ENCODE measurements around the gene RPLP2.

RPLP2 gene

GRCh38 chr11:839280-839623 lies 29.5 kb downstream of the RPLP2 start:
- no peak overlapping the region for H3K4me3 ChIP-seq (ENCODE audit: low read length)
- DNase-seq (ENCODE audit: low read depth) = no peak
- H3K4me1 ChIP-seq (ENCODE audit: control insufficient read depth, insufficient read depth, low read length) = peaks cover 45% of the 10 kb centered on the region
- peak overlapping the region; percentile 99 for H3K9ac ChIP-seq (ENCODE audit: low read length)
- H3K27me3 ChIP-seq (replicated peaks; ENCODE audit: control insufficient read depth, insufficient read depth, low read length) = no peaks in the 10 kb centered on the region
- no peaks in the 10 kb centered on the region for H3K9me3 ChIP-seq (ENCODE audit: control insufficient read depth, low read length)
- peaks cover 48% of the 10 kb centered on the region for H3K36me3 ChIP-seq (ENCODE audit: control insufficient read depth, insufficient read depth, low read length, severe bottlenecking)

GRCh38 chr11:839875-840617 lies 30.3 kb downstream of the RPLP2 start:
- H3K27me3 ChIP-seq (replicated peaks; ENCODE audit: control insufficient read depth, insufficient read depth, low read length) = no peaks in the 10 kb centered on the region
- peak overlapping the region; percentile 99 for H3K9ac ChIP-seq (ENCODE audit: low read length)
- H3K4me3 ChIP-seq (ENCODE audit: low read length) = peak overlapping the region; percentile 98
- peaks cover 48% of the 10 kb centered on the region for H3K36me3 ChIP-seq (ENCODE audit: control insufficient read depth, insufficient read depth, low read length, severe bottlenecking)
- DNase-seq (ENCODE audit: low read depth) = peak; percentile 34
- H3K4me1 ChIP-seq (ENCODE audit: control insufficient read depth, insufficient read depth, low read length) = peaks cover 41% of the 10 kb centered on the region
- no peaks in the 10 kb centered on the region for H3K9me3 ChIP-seq (ENCODE audit: control insufficient read depth, low read length)

GRCh38 chr11:841981-842369 lies 32.2 kb downstream of the RPLP2 start:
- Histone ChIP-seq H3K9me3 (ENCODE audit: control insufficient read depth, low read length) (no peaks in the 10 kb centered on the region), H3K9ac (ENCODE audit: low read length) (peak overlapping the region; percentile 99), H3K4me1 (ENCODE audit: control insufficient read depth, insufficient read depth, low read length) (peaks cover 57% of the 10 kb centered on the region), H3K27me3 (replicated peaks; ENCODE audit: control insufficient read depth, insufficient read depth, low read length) (no peaks in the 10 kb centered on the region), H3K4me3 (ENCODE audit: low read length) (peak overlapping the region; percentile 98), H3K36me3 (ENCODE audit: control insufficient read depth, insufficient read depth, low read length, severe bottlenecking) (peaks cover 39% of the 10 kb centered on the region)
- DNase-seq (ENCODE audit: low read depth) = peak; percentile 23

GRCh38 chr11:842370-843002 lies 32.7 kb downstream of the RPLP2 start, which contains the start of the genes POLR2L and TSPAN4:
Gene POLR2L, minus strand, starts transcription at chr11:842529. Its CDS starts 21 bp downstream, at chr11:842508.
Gene TSPAN4, plus strand, starts transcription at chr11:842852. Its CDS starts 7,453 bp downstream, at chr11:850305.
- Histone ChIP-seq H3K9me3 (ENCODE audit: control insufficient read depth, low read length) (no peaks in the 10 kb centered on the region), H3K36me3 (ENCODE audit: control insufficient read depth, insufficient read depth, low read length, severe bottlenecking) (peaks cover 34% of the 10 kb centered on the region), H3K9ac (ENCODE audit: low read length) (peak within 1 kb of the TSS; percentile 99), H3K4me3 (ENCODE audit: low read length) (peak within 1 kb of the TSS; percentile 98), H3K27me3 (replicated peaks; ENCODE audit: control insufficient read depth, insufficient read depth, low read length) (no peaks in the 10 kb centered on the region), H3K4me1 (ENCODE audit: control insufficient read depth, insufficient read depth, low read length) (peaks cover 59% of the 10 kb centered on the region)
- DNase-seq (ENCODE audit: low read depth) = peak; percentile 95

GRCh38 chr11:843086-843734 lies 33.4 kb downstream of the RPLP2 start:
- DNase-seq (ENCODE audit: low read depth) = peak; percentile 54

GRCh38 chr11:843818-844692 lies 34.3 kb downstream of the RPLP2 start:
- H3K36me3 ChIP-seq (ENCODE audit: control insufficient read depth, insufficient read depth, low read length, severe bottlenecking) = peaks cover 20% of the 10 kb centered on the region
- H3K4me3 ChIP-seq (ENCODE audit: low read length) = peak overlapping the region; percentile 98
- peak; percentile 94 for DNase-seq (ENCODE audit: low read depth)

More at GRCh38 chr11:843086-843734, 33.4 kb downstream of the RPLP2 start:
- Histone ChIP-seq H3K4me1 (ENCODE audit: control insufficient read depth, insufficient read depth, low read length) (peaks cover 62% of the 10 kb centered on the region), H3K9ac (ENCODE audit: low read length) (peak overlapping the region; percentile 99), H3K27me3 (replicated peaks; ENCODE audit: control insufficient read depth, insufficient read depth, low read length) (no peaks in the 10 kb centered on the region), H3K4me3 (ENCODE audit: low read length) (peak overlapping the region; percentile 98), H3K36me3 (ENCODE audit: control insufficient read depth, insufficient read depth, low read length, severe bottlenecking) (peaks cover 27% of the 10 kb centered on the region), H3K9me3 (ENCODE audit: control insufficient read depth, low read length) (no peaks in the 10 kb centered on the region)

GRCh38 chr11:844693-845644 lies 35.2 kb downstream of the RPLP2 start:
- DNase-seq (ENCODE audit: low read depth) = peak; percentile 92
- Histone ChIP-seq H3K27me3 (replicated peaks; ENCODE audit: control insufficient read depth, insufficient read depth, low read length) (no peaks in the 10 kb centered on the region), H3K4me3 (ENCODE audit: low read length) (peak overlapping the region; percentile 98), H3K36me3 (ENCODE audit: control insufficient read depth, insufficient read depth, low read length, severe bottlenecking) (peaks cover 11% of the 10 kb centered on the region), H3K9me3 (ENCODE audit: control insufficient read depth, low read length) (no peaks in the 10 kb centered on the region), H3K4me1 (ENCODE audit: control insufficient read depth, insufficient read depth, low read length) (peaks cover 52% of the 10 kb centered on the region), H3K9ac (ENCODE audit: low read length) (peak overlapping the region; percentile 90)

More at GRCh38 chr11:843818-844692, 34.3 kb downstream of the RPLP2 start:
- Histone ChIP-seq H3K9me3 (ENCODE audit: control insufficient read depth, low read length) (no peaks in the 10 kb centered on the region), H3K9ac (ENCODE audit: low read length) (peak overlapping the region; percentile 99), H3K27me3 (replicated peaks; ENCODE audit: control insufficient read depth, insufficient read depth, low read length) (no peaks in the 10 kb centered on the region), H3K4me1 (ENCODE audit: control insufficient read depth, insufficient read depth, low read length) (peaks cover 61% of the 10 kb centered on the region)

GRCh38 chr11:845872-846495 lies 36.2 kb downstream of the RPLP2 start:
- no peaks in the 10 kb centered on the region for H3K27me3 ChIP-seq (replicated peaks; ENCODE audit: control insufficient read depth, insufficient read depth, low read length)
- peak; percentile 69 for DNase-seq (ENCODE audit: low read depth)
- no peaks in the 10 kb centered on the region for H3K9me3 ChIP-seq (ENCODE audit: control insufficient read depth, low read length)
- H3K4me3 ChIP-seq (ENCODE audit: low read length) = peak overlapping the region; percentile 98
- H3K36me3 ChIP-seq (ENCODE audit: control insufficient read depth, insufficient read depth, low read length, severe bottlenecking) = peaks cover under 1% of the 10 kb centered on the region
- peak overlapping the region; percentile 90 for H3K9ac ChIP-seq (ENCODE audit: low read length)
- H3K4me1 ChIP-seq (ENCODE audit: control insufficient read depth, insufficient read depth, low read length) = peaks cover 42% of the 10 kb centered on the region

GRCh38 chr11:846496-847098 lies 36.8 kb downstream of the RPLP2 start:
- no peaks in the 10 kb centered on the region for H3K36me3 ChIP-seq (ENCODE audit: control insufficient read depth, insufficient read depth, low read length, severe bottlenecking)
- peaks cover 38% of the 10 kb centered on the region for H3K4me1 ChIP-seq (ENCODE audit: control insufficient read depth, insufficient read depth, low read length)
- peak overlapping the region; percentile 90 for H3K9ac ChIP-seq (ENCODE audit: low read length)
- no peaks in the 10 kb centered on the region for H3K9me3 ChIP-seq (ENCODE audit: control insufficient read depth, low read length)
- H3K27me3 ChIP-seq (replicated peaks; ENCODE audit: control insufficient read depth, insufficient read depth, low read length) = no peaks in the 10 kb centered on the region
- H3K4me3 ChIP-seq (ENCODE audit: low read length) = peak overlapping the region; percentile 23
- peak; percentile 58 for DNase-seq (ENCODE audit: low read depth)

Data from adipocyte (in vitro differentiated cells).